GM21381 (cell line): ENCODE results near the gene GGACT.
"Not testable (repeated sequence)": the region's sequence is repeated elsewhere in the genome, so short reads cannot be mapped to it uniquely, and the experiment has no call there.

Source experiments
- ATAC-seq: cut with Tn5 transposase; IDR thresholded peaks from one replicate; pipeline ENCODE4 v1.9.1; 2021; ENCODE audit warnings: mild to moderate bottlenecking, moderate library complexity; ENCODE audit not compliant: unreplicated experiment

GGACT gene

DNA sequence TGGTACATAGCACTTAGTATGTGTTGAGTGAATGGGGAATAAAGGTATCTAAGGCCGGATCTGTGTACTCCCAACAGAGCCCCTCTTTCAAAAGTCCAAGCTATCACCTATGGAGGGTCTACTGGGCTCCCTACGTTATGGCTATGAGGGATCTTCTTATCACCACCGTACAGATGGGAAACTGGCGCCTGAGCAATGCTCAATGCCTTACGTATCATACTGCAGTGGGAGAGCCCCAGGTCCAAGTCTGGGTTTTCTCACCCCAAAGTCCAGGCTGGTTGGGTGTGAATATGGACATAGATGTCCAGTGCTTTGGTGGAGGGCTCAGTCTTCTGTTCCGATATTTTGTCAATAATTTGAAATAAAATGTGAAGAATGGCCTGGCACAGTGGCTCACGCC, 13.1 kb upstream of the GGACT start:
- no peak for ATAC-seq

GRCh38 chr13:100600915-100601314, 12.3 kb upstream of the GGACT start:
- ATAC-seq, result no peak

DNA sequence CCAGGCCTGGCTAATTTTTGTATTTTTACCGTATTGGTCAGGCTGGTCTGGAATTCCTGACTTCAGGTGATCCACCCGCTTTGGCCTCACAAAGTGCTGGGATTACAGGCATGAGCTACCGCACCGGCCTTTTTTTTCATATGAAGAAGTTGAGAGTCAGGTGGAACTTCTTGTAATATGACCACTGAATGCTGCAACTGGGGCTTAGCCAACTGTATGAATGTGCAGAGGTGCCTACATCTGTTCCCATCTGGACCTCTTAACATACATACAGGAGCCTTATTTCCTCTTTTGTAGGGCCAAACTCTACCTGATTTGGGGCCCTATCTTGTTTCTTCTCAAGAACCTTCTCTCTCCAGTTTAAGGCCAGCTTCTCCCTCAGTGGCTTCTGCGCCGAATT, 11.9 kb upstream of the GGACT start:
- ATAC-seq, result no peak

DNA sequence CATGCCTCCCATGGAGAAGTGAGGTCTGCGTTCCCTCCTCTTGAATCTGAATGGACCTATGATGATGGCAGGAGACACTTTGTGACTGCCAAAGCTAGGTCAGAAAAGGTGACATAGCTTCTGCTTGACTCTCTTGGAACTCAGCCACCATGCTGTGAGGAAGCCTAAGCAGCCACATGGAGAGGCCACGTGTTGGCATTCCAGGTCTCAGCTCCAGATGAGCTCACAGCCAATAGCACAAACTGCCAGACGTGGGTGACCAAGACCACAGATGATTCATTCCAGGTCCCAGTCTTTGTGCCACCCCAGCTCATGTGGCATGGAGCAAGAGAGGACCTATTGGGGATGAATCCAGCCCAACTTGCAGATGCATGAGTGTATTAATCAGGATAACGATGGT, 8.7 kb upstream of the GGACT start:
- no peak for ATAC-seq

GRCh38 chr13:100596516-100596915, 7.9 kb upstream of the GGACT start:
- ATAC-seq, result no peak

DNA sequence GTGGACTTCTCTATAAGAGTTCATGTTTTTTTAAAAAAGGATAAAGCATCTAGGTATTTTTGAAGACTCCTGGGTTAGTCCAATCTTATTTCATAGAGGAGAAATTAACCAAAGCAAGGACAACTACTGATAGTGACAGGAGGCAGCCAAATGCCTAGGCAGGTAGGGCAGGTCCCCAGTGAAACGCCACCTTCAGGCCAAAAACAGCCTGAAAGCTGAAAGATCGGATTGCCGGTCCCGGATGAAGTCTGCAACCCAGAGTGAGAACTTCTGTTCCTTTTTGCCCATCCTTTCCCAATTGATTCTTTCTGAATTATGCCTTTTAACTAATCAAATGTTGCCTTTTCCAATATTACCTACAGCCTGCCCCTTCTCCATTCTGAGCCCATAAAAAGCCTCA, 6.1 kb upstream of the GGACT start:
- no peak for ATAC-seq

DNA sequence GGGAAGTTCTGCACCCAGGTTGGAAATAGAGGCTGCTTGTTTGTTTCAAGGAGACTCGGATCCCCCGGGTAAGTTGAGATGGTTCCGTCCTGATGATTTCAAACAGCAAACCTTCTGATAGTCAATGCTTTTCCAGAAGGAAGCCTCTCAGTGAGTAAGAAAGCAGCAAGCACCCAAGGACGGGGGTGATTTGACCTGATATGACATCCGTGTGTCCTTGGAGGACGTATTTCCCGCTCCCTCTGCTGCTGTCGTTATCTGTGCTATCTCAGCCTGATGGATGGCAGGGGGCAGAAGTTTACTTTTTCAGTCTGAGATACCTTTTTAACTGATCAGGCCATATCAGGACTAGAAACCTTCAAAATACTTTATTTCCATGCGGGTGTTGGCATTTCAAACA, 5.7 kb upstream of the GGACT start:
- ATAC-seq, result no peak

DNA sequence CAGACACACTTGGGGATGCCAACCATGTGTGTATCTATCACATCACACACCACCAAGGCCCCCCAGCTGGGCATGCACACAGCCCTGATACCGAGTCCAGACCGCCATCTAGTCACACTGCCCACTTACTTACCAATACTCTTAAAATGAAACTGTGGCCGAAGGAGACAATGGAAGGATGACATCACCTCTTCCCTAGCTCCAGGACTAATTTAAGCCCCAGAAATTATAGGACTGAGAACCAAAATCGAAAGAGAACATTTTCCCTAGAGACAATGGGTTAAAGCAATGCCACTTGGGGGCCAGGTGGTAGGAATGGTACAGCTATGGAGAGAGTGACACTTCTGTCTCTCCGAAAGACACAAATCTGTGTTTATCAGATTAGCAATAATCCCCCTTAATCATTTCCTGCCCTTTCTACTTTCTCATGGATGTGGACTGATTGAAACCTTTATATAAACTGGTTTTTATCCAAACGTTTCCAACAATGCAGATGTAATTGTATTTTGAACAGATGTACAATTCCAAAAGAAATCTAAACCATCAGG, 663 bp upstream of the GGACT start:
- no peak for ATAC-seq

GRCh38 chr13:100584896-100585295, 3.7 kb downstream of the GGACT start:
- no peak for ATAC-seq

GRCh38 chr13:100581504-100581903, 7.1 kb downstream of the GGACT start:
- ATAC-seq, result no peak

DNA sequence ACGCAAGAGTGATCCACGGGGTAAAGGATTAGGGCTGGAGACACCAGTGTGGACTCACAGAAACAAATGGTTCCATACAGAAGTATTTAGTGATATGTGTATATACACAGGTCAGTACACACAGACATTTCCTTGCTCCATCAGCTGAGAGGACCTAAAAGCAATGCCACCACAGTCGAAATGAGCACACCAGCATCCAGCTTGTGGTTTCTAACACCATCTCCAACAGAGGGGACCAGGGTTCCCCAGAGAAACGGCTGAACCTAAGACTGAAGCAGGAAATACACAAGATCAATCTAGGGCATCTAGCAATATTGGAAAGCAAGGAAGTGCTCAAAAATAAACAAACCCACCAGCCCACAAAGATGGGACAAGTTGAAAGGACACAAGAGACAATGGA, 7.6 kb downstream of the GGACT start:
- ATAC-seq, result no peak

DNA sequence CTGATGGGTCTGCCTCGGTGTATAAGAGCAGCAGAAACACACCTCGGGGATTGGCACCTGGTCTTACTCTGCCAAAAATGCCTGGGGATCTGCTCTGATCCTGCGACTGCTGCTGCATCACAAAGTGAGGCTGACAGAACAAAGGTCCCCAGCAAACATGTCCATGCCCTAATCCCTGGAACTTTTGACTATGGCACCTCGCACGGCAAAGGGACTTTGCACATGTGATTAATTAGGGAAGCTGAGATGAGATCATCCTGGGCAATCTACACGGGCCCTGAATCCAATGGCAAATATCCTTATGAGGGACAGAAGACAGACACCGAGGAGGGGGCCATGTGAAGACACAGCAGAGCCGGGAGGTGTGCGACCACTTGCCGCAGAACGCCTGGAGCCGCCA, 8.5 kb downstream of the GGACT start:
- no peak for ATAC-seq

GRCh38 chr13:100577239-100577638, 11.3 kb downstream of the GGACT start:
- ATAC-seq, result not testable (repeated sequence)

GRCh38 chr13:100573121-100573520, 15.5 kb downstream of the GGACT start:
- peak; percentile 92 for ATAC-seq

DNA sequence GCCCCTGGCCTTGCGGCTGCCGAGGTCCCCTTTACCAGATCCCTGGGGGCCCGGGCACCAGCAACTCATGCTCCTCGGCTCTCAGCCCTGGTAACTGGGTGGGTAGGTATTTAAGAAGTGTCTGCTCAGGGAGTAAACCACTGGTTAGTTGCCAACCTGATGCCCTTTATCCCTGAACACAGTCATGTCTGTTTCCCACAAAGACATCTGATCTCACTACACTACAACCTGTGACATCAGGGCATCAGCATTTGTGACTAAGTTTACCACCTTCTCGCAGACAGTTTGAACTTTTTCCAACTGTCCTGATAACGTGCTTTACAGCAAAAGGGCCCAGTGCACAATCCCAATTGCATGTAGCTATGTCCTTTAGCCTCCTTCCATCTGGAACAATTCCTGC, 22.0 kb downstream of the GGACT start:
- ATAC-seq, result no peak

GRCh38 chr13:100565286-100565685, 23.3 kb downstream of the GGACT start:
- no peak for ATAC-seq

DNA sequence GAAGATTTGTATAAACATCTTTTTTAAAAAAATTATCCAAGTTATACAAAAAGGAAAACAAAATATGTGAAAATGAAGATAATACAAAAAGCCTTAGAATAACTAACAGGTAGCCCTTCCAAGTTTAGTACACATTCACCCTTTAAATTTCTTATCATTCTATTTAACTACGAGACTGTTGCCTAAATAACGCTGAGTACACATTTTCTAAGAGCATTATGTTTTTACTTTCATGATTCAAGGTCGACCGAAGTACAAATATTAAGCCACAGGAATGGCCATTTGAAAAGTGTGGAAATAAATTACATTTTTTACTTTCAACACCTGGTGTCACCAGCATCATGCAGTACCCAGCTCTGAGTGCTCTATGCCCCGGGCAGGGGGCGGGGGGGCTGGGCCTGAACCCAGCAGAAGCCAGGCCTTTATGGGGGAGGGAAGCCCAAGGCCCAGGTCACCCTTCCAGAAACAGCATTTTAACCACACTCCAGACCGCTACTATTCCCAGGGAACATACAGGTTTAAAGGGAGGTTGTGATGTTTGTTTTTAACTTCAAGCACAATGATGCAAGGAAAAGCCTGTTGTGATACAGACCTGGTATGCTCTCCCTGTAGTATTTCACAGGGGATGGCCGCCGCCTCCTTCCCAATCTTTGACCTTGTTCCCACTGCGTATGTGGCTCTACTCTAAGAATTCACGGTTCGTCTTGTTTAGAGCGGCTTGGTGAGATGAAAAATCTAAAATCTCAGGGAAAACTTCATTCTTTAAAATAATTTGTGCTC, 24.0 kb downstream of the GGACT start:
- no peak for ATAC-seq

GRCh38 chr13:100563779-100564178, 24.8 kb downstream of the GGACT start:
- no peak for ATAC-seq

- ATAC-seq, result no peak
Measured at GRCh38 chr13:100561599-100562204, 26.9 kb downstream of the GGACT start.

DNA sequence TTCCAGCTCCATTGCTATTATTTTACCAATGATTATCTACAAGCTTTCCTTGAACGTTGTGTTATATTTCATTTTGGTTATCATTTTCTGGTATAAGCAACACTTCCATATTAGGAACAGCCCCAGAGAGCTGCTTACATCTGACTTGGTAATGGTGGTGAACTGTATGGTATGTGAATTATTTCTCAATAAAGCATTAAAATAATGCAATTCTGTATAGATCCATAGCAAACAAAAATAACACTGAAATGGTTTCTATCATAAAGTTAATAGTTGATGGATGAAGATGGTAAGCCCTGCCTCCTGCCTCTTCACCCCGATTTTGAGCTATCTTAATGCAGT, 27.5 kb downstream of the GGACT start:
- no peak for ATAC-seq

- ATAC-seq, result no peak
Measured at GRCh38 chr13:100560498-100561157, 28.0 kb downstream of the GGACT start.

- no peak for ATAC-seq
Measured at GRCh38 chr13:100559886-100560285, 28.7 kb downstream of the GGACT start.
